ENCODE measurements around the gene SMLR1. TPM values are rescaled to one million over a fixed set of nuclear protein-coding genes. Genes with fewer than 3 reads are reported as not detected.

SMLR1 gene
- total and polyA plus RNA-seq, 8 donors, result 0.05 to 0.15 (median 0.12) TPM; not detected in 3

GRCh38 chr6:130847001-130847910, 20.1 kb downstream of the SMLR1 start:
- ATAC-seq (no peak), FAIRE-seq (no peak), DNase-seq (no peak)
- TF ChIP-seq CTCF (IDR thresholded peaks at IDR 0.05), result no peak
- no peak overlapping the region for H3K27ac ChIP-seq
- H3K36me3 ChIP-seq, result no peaks in the 10 kb centered on the region
- intact Hi-C loops (cut with DNase I), result no loop called here
- H3K4me3 ChIP-seq, result no peak overlapping the region
- H3K4me1 ChIP-seq, result no peaks in the 10 kb centered on the region
- no peaks in the 10 kb centered on the region for H3K9me3 ChIP-seq
- H3K27me3 ChIP-seq, result no peaks in the 10 kb centered on the region
- WGBS, 2 donors, result 75 to 76% methylated on average over 7 of the region's 7 CpGs

GRCh38 chr6:130848945-130849344, 21.7 kb downstream of the SMLR1 start:
- WGBS, 2 donors, result 88 to 95% methylated on average over 2 of the region's 2 CpGs
- FAIRE-seq (no peak), ATAC-seq (no peak), DNase-seq (no peak)
- no peak for TF ChIP-seq CTCF (IDR thresholded peaks at IDR 0.05)
- no peak overlapping the region for H3K4me3 ChIP-seq
- intact Hi-C loops (cut with DNase I), result no loop called here
- H3K27me3 ChIP-seq, result no peaks in the 10 kb centered on the region
- no peak overlapping the region for H3K27ac ChIP-seq
- H3K4me1 ChIP-seq, result no peaks in the 10 kb centered on the region
- H3K9me3 ChIP-seq, result no peaks in the 10 kb centered on the region
- H3K36me3 ChIP-seq, result no peaks in the 10 kb centered on the region

- WGBS, 2 donors, result 91 to 98% methylated on average over 1 of the region's 1 CpG
- Histone ChIP-seq H3K36me3 (no peaks in the 10 kb centered on the region), H3K9me3 (no peaks in the 10 kb centered on the region), H3K27me3 (no peaks in the 10 kb centered on the region), H3K27ac (no peak overlapping the region), H3K4me3 (no peak overlapping the region), H3K4me1 (no peaks in the 10 kb centered on the region)
- FAIRE-seq, result no peak
- no peak for DNase-seq
- ATAC-seq, result peak in 2 of 4 donors; percentile 52 to 60
- no peak for TF ChIP-seq CTCF (IDR thresholded peaks at IDR 0.05)
- intact Hi-C loops (cut with DNase I), result no loop called here
Observed at GRCh38 chr6:130849594-130849993, 22.4 kb downstream of the SMLR1 start.

GRCh38 chr6:130851026-130851425, 23.8 kb downstream of the SMLR1 start:
- no peak for TF ChIP-seq CTCF (IDR thresholded peaks at IDR 0.05)
- no peak overlapping the region for H3K4me3 ChIP-seq
- ATAC-seq (no peak), FAIRE-seq (no peak), DNase-seq (no peak)
- no peaks in the 10 kb centered on the region for H3K9me3 ChIP-seq
- 70 to 75% methylated on average over 1 of the region's 1 CpG for WGBS, 2 donors
- no peak overlapping the region for H3K27ac ChIP-seq
- H3K36me3 ChIP-seq, result no peaks in the 10 kb centered on the region
- H3K4me1 ChIP-seq, result no peaks in the 10 kb centered on the region
- no peaks in the 10 kb centered on the region for H3K27me3 ChIP-seq
- intact Hi-C loops (cut with DNase I), result loop anchor here in 1 of 3 donors (10.0 kb wide), 1 partner anchor 536 kb away; no protein-coding TSS in a partner anchor
